GM10248 (cell line): ENCODE data around the gene TIGD7.
"Not testable (repeated sequence)": the region's sequence is repeated elsewhere in the genome, so short reads cannot be mapped to it uniquely, and the experiment has no call there.

Experiments used
- CTCF ChIA-PET: fragments of 300-600 bp; sonication (Branson Sonifier 250); formaldehyde crosslinking; extraction: SDS; loops from one replicate; lab custom pipeline; 2021; ENCODE audit warnings: antibody characterized with exemption; lab: Yijun Ruan, JAX
- POLR2A ChIA-PET: fragments of 350-650 bp; sonication (Branson Sonifier 250); formaldehyde crosslinking; extraction: SDS; loops from one replicate; lab custom pipeline; 2020; ENCODE audit warnings: antibody characterized with exemption; lab: Yijun Ruan, JAX
- DNase-seq: peaks from one replicate; pipeline ENCODE4 v3.0.0; 2012; ENCODE audit errors: extremely low spot score
- TF ChIP-seq, protein P1 (sequence below): IDR thresholded peaks from 2 replicates; pipeline ENCODE4 v1.5.1; 2012; ENCODE audit warnings: mild to moderate bottlenecking, low read depth; ENCODE audit errors: extremely low read depth, missing control alignments, control extremely low read depth

The TIGD7 gene

DNA sequence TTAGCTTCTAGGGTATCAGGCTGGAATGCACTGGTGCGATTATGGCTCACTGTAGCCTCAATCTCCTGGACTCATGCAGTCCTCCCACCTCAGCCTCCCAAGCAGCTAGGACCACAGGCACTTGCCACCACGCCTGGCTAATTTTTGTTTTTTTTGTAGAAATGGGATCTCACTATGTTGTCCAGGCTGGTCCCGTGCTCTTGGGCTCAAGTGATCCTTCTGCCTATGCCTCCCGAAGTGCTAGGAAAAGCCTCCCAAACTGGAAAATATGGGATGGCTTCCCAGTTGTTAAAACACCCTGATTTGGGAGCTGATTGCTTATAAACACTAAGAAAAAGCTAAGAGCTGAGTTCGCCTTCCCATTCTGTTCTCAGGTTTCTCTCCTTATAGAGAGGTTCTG lies 28.6 kb downstream of the TIGD7 start:
- DNase-seq = no peak
- TF ChIP-seq, protein P1, sequence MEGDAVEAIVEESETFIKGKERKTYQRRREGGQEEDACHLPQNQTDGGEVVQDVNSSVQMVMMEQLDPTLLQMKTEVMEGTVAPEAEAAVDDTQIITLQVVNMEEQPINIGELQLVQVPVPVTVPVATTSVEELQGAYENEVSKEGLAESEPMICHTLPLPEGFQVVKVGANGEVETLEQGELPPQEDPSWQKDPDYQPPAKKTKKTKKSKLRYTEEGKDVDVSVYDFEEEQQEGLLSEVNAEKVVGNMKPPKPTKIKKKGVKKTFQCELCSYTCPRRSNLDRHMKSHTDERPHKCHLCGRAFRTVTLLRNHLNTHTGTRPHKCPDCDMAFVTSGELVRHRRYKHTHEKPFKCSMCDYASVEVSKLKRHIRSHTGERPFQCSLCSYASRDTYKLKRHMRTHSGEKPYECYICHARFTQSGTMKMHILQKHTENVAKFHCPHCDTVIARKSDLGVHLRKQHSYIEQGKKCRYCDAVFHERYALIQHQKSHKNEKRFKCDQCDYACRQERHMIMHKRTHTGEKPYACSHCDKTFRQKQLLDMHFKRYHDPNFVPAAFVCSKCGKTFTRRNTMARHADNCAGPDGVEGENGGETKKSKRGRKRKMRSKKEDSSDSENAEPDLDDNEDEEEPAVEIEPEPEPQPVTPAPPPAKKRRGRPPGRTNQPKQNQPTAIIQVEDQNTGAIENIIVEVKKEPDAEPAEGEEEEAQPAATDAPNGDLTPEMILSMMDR = no peak
- CTCF ChIA-PET = interaction anchor here (0.7 to 1.4 kb wide), 3 partner anchors 9 to 77 kb away, joined by 3 to 9 read pairs (median 3); no protein-coding TSS in a partner anchor
- POLR2A ChIA-PET = no interaction called here

GRCh38 chr16:3274947-3275346 lies 30.3 kb downstream of the TIGD7 start:
- DNase-seq = no peak
- ChIA-PET POLR2A (interaction anchor here (0.5 kb wide), 1 partner anchor 1489 kb away, joined by 3 read pairs; no protein-coding TSS in a partner anchor), CTCF (no interaction called here)
- TF ChIP-seq, protein P1 = no peak

GRCh38 chr16:3274490-3274889 lies 30.7 kb downstream of the TIGD7 start:
- TF ChIP-seq, protein P1 = no peak
- ChIA-PET POLR2A (interaction anchor here (0.5 kb wide), 1 partner anchor 1490 kb away, joined by 3 read pairs; no protein-coding TSS in a partner anchor), CTCF (no interaction called here)
- no peak for DNase-seq

- DNase-seq, POLR2A ChIA-PET, CTCF ChIA-PET: not testable (repeated sequence)
Measured at GRCh38 chr16:3271281-3271680, 33.9 kb downstream of the TIGD7 start.

GRCh38 chr16:3270718-3271117 lies 34.5 kb downstream of the TIGD7 start:
- POLR2A ChIA-PET = not testable (repeated sequence)

GRCh38 chr16:3268294-3268693 lies 36.9 kb downstream of the TIGD7 start:
- CTCF ChIA-PET = interaction anchor here (1.5 to 2.4 kb wide), 3 partner anchors 8 to 233 kb away, joined by 4 to 9 read pairs (median 5); partner anchors contain the start of gene CLUAP1

More at GRCh38 chr16:3270718-3271117, 34.5 kb downstream of the TIGD7 start:
- DNase-seq, CTCF ChIA-PET: not testable (repeated sequence)

GRCh38 chr16:3266873-3267537 lies 38.2 kb downstream of the TIGD7 start:
- TF ChIP-seq, protein P1 = peak; percentile 32
- DNase-seq = no peak
- CTCF ChIA-PET = interaction anchor here (0.9 to 2.9 kb wide), 11 partner anchors 10 to 234 kb away, joined by 3 to 11 read pairs (median 4); partner anchors contain the start of genes CLUAP1, TIGD7, ZNF263 and ZNF75A
- POLR2A ChIA-PET = no interaction called here

More at GRCh38 chr16:3268294-3268693, 36.9 kb downstream of the TIGD7 start:
- DNase-seq = no peak
- TF ChIP-seq, protein P1 = no peak
- POLR2A ChIA-PET = no interaction called here
